GM23338 (cell line): Measurements from ENCODE around the gene LRMDA. TPM values are rescaled to one million over a fixed set of nuclear protein-coding genes. Genes with fewer than 3 reads are reported as not detected.

ENCODE experiments used
- ATAC-seq: fragments of 200-7000 bp; cut with Tn5 transposase; 3 replicates; pipeline ENCODE4 v1.9.1; 2020
- DNase-seq: peaks from one replicate; pipeline ENCODE4 v3.0.0-alpha.2; 2015; ENCODE audit warnings: low spot score
- H2AFZ ChIP-seq: fragments of 200-600 bp; sonication (generic); 2 replicates; pipeline ENCODE4 v1.8.0; 2016; ENCODE audit warnings: antibody characterized with exemption, mild to moderate bottlenecking, moderate library complexity
- H3F3A ChIP-seq: fragments of 200-600 bp; sonication (generic); replicated peaks from 2 replicates; pipeline ENCODE4 v1.8.0; 2017; ENCODE audit warnings: antibody characterized with exemption, mixed run types, low read depth
- H3K27ac ChIP-seq: fragments of 200-600 bp; sonication (generic); 2 replicates; pipeline ENCODE4 v1.6.1; 2016; ENCODE audit warnings: low read depth
- H3K27me3 ChIP-seq: fragments of 200-600 bp; sonication (generic); 2 replicates; pipeline ENCODE4 v1.8.0; 2016; ENCODE audit warnings: mild to moderate bottlenecking, mixed run types, moderate library complexity; ENCODE audit not compliant: insufficient read depth
- H3K36me3 ChIP-seq: fragments of 200-600 bp; sonication (generic); 2 replicates; pipeline ENCODE4 v1.8.0; 2016; ENCODE audit warnings: mild to moderate bottlenecking; ENCODE audit not compliant: insufficient read depth
- H3K4me1 ChIP-seq: fragments of 200-600 bp; sonication (generic); 2 replicates; pipeline ENCODE4 v1.8.0; 2016; ENCODE audit warnings: mild to moderate bottlenecking, moderate library complexity; ENCODE audit not compliant: insufficient read depth
- H3K4me2 ChIP-seq: fragments of 200-600 bp; sonication (generic); 2 replicates; pipeline ENCODE4 v1.7.1; 2017; ENCODE audit warnings: mixed run types
- H3K4me3 ChIP-seq: fragments of 200-600 bp; sonication (generic); 2 replicates; pipeline ENCODE4 v1.6.1; 2016; ENCODE audit warnings: mixed run types
- H3K79me2 ChIP-seq: fragments of 200-600 bp; sonication (generic); replicated peaks from 2 replicates; pipeline ENCODE4 v1.8.0; 2017; ENCODE audit warnings: mild to moderate bottlenecking; ENCODE audit not compliant: insufficient read depth
- H3K9me2 ChIP-seq: fragments of 200-600 bp; sonication (generic); 2 replicates; pipeline ENCODE4 v1.8.0; 2017; ENCODE audit not compliant: insufficient read depth
- H4K20me1 ChIP-seq: fragments of 200-600 bp; sonication (generic); replicated peaks from 2 replicates; pipeline ENCODE4 v1.8.0; 2017; ENCODE audit warnings: mild to moderate bottlenecking; ENCODE audit not compliant: insufficient read depth
- H3K27ac Mint-ChIP-seq: 2 replicates; pipeline ENCODE4 v1.8.0; 2020; ENCODE audit warnings: inconsistent platforms, mild to moderate bottlenecking, moderate library complexity, mixed read lengths
- H3K27me3 Mint-ChIP-seq: 3 replicates; pipeline ENCODE4 v1.8.0; 2022; ENCODE audit warnings: low read depth, mild to moderate bottlenecking, moderate library complexity, mixed read lengths, inconsistent platforms; ENCODE audit not compliant: insufficient read depth, poor library complexity
- H3K36me3 Mint-ChIP-seq: 3 replicates; pipeline ENCODE4 v1.8.0; 2021; ENCODE audit warnings: low read depth, mild to moderate bottlenecking, inconsistent platforms, moderate library complexity, mixed read lengths
- H3K4me1 Mint-ChIP-seq: 3 replicates; pipeline ENCODE4 v1.8.0; 2020; ENCODE audit warnings: mild to moderate bottlenecking, inconsistent platforms, mixed read lengths
- H3K4me3 Mint-ChIP-seq: 3 replicates; pipeline ENCODE4 v1.8.0; 2021; ENCODE audit warnings: moderate library complexity, mild to moderate bottlenecking, inconsistent platforms, mixed read lengths
- H3K9me3 Mint-ChIP-seq: 3 replicates; pipeline ENCODE4 v1.8.0; 2020; ENCODE audit warnings: moderate library complexity, mild to moderate bottlenecking, inconsistent platforms, mixed read lengths
- CREB1 ChIP-seq: fragments of 250-450 bp; sonication (Bioruptor Pico); IDR thresholded peaks from 2 replicates; pipeline ENCODE4 v1.5.0; 2020; ENCODE audit warnings: low read depth, mild to moderate bottlenecking, moderate library complexity
- EZH2 ChIP-seq: fragments of 200-600 bp; sonication (generic); IDR thresholded peaks from one replicate; pipeline ENCODE4 v1.8.0; 2017; ENCODE audit warnings: antibody characterized with exemption, mild to moderate bottlenecking, low read depth; ENCODE audit not compliant: unreplicated experiment
- JUNB ChIP-seq: IDR thresholded peaks from one replicate; pipeline ENCODE4 v1.6.1; 2016; ENCODE audit warnings: antibody characterized with exemption; ENCODE audit not compliant: unreplicated experiment
- NANOG ChIP-seq: IDR thresholded peaks from 2 replicates; pipeline ENCODE4 v1.6.1; 2016; ENCODE audit warnings: antibody characterized with exemption, borderline replicate concordance
- POLR2AphosphoS5 ChIP-seq: IDR thresholded peaks from 2 replicates; pipeline ENCODE4 v1.6.1; 2016; ENCODE audit warnings: antibody characterized with exemption, low read depth
- STAT1 ChIP-seq: IDR thresholded peaks from one replicate; pipeline ENCODE4 v1.6.1; 2016; ENCODE audit warnings: antibody characterized with exemption; ENCODE audit not compliant: unreplicated experiment
- ZNF331 ChIP-seq: fragments of 250-450 bp; sonication (Bioruptor Pico); IDR thresholded peaks from 2 replicates; pipeline ENCODE4 v1.5.0; 2020; ENCODE audit warnings: low read depth, mild to moderate bottlenecking, moderate library complexity
- polyA plus RNA-seq: library from polyadenylated mRNA; unstranded; fragments of >200 nt; fragmentation: Nextera tagmentation; extraction: Ambion mirVana; gene quantifications from 2 replicates; pipeline ENCODE4 v1.2.1, GENCODE V29; 2016
- total RNA-seq: library from RNA; depleted of rRNA; stranded (reverse); fragments of >200 nt; shearing (Covaris generic); gene quantifications from 2 replicates; pipeline ENCODE4 v1.2.3, GENCODE V29; 2014
- TF ChIP-seq, protein P1 (sequence below): IDR thresholded peaks from 2 replicates; pipeline ENCODE4 v1.6.1; 2016; ENCODE audit warnings: antibody characterized with exemption
- TF ChIP-seq, protein P2 (sequence below), 2 experiments: fragments of 200-600 bp in 1 of 2; sonication (generic) in 1 of 2; conservative IDR thresholded peaks; 2 replicates each; pipeline versions ENCODE4 v1.5.1 to v1.6.1; 2016 to 2017; ENCODE audit warnings: antibody characterized with exemption in 2 of 2, low read depth in 2 of 2, mild to moderate bottlenecking in 2 of 2, moderate library complexity in 1 of 2
- TF ChIP-seq, protein P3 (sequence below): IDR thresholded peaks from one replicate; pipeline ENCODE4 v1.6.1; 2018; ENCODE audit warnings: antibody characterized with exemption; ENCODE audit not compliant: unreplicated experiment
- TF ChIP-seq, protein P4 (sequence below): fragments of 250-450 bp; sonication (Bioruptor Pico); IDR thresholded peaks from 2 replicates; pipeline ENCODE4 v1.5.0; 2020; ENCODE audit warnings: mild to moderate bottlenecking, moderate library complexity

The LRMDA gene
- total and polyA plus RNA-seq, 2 experiments from 2014 or later: 0.90 to 1.8 TPM

DNA sequence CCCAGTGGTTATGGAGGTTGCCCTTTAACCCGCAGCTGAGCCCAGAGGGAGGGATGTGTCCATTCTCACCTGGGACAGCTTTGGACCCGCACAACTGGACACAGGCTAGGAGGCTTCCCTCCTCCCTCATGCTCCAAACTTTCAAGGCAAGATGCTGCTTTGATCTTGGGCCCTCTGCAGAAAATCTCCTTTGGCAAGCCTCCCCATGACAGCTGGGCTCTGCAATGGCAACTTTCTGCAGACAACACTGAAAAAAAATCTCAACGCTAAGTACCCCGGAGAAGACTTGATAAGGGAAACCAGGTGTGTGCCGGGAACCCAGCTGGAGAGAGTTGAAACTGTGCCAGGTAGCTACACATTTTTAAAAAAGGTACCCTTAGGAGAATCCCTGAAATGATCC is 610.1 kb downstream of the LRMDA start:
- no peaks in the 10 kb centered on the region for H3K79me2 ChIP-seq
- no peaks in the 10 kb centered on the region for H3K27me3 ChIP-seq
- H3K4me1 ChIP-seq: no peaks in the 10 kb centered on the region
- no peaks in the 10 kb centered on the region for H4K20me1 ChIP-seq
- H3F3A ChIP-seq: no peaks in the 10 kb centered on the region
- H3K27ac ChIP-seq: no peak overlapping the region
- H3K27ac Mint-ChIP-seq: no peak overlapping the region
- no peak overlapping the region for H3K4me2 ChIP-seq
- ATAC-seq (no peak), DNase-seq (no peak)
- H3K36me3 Mint-ChIP-seq: peaks cover 19% of the 10 kb centered on the region
- H3K4me3 ChIP-seq: no peak overlapping the region
- H3K36me3 ChIP-seq: no peaks in the 10 kb centered on the region
- H3K9me2 ChIP-seq: 0 out of 2 replicates have a peak, but pooled peaks cover 9% of the 10 kb centered on the region
- no peak overlapping the region for H2AFZ ChIP-seq
- no peak overlapping the region for H3K4me3 Mint-ChIP-seq
- peaks cover 3% of the 10 kb centered on the region for H3K27me3 Mint-ChIP-seq
- H3K4me1 Mint-ChIP-seq: no peaks in the 10 kb centered on the region; the same call in 2 of the 3 replicates
- TF ChIP-seq EZH2 (no peak), CREB1 (CRISPR knock-in tag) (no peak), POLR2AphosphoS5 (no peak), ZNF331 (CRISPR knock-in tag) (no peak), JUNB (no peak), NANOG (no peak), STAT1 (no peak)
- TF ChIP-seq, protein P1, sequence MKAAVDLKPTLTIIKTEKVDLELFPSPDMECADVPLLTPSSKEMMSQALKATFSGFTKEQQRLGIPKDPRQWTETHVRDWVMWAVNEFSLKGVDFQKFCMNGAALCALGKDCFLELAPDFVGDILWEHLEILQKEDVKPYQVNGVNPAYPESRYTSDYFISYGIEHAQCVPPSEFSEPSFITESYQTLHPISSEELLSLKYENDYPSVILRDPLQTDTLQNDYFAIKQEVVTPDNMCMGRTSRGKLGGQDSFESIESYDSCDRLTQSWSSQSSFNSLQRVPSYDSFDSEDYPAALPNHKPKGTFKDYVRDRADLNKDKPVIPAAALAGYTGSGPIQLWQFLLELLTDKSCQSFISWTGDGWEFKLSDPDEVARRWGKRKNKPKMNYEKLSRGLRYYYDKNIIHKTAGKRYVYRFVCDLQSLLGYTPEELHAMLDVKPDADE: no peak
- TF ChIP-seq, protein P2, sequence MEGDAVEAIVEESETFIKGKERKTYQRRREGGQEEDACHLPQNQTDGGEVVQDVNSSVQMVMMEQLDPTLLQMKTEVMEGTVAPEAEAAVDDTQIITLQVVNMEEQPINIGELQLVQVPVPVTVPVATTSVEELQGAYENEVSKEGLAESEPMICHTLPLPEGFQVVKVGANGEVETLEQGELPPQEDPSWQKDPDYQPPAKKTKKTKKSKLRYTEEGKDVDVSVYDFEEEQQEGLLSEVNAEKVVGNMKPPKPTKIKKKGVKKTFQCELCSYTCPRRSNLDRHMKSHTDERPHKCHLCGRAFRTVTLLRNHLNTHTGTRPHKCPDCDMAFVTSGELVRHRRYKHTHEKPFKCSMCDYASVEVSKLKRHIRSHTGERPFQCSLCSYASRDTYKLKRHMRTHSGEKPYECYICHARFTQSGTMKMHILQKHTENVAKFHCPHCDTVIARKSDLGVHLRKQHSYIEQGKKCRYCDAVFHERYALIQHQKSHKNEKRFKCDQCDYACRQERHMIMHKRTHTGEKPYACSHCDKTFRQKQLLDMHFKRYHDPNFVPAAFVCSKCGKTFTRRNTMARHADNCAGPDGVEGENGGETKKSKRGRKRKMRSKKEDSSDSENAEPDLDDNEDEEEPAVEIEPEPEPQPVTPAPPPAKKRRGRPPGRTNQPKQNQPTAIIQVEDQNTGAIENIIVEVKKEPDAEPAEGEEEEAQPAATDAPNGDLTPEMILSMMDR (conservative IDR thresholded peaks at IDR 0.05; ENCODE audit: low read depth in 2 of 2): no peak
- TF ChIP-seq, protein P3, sequence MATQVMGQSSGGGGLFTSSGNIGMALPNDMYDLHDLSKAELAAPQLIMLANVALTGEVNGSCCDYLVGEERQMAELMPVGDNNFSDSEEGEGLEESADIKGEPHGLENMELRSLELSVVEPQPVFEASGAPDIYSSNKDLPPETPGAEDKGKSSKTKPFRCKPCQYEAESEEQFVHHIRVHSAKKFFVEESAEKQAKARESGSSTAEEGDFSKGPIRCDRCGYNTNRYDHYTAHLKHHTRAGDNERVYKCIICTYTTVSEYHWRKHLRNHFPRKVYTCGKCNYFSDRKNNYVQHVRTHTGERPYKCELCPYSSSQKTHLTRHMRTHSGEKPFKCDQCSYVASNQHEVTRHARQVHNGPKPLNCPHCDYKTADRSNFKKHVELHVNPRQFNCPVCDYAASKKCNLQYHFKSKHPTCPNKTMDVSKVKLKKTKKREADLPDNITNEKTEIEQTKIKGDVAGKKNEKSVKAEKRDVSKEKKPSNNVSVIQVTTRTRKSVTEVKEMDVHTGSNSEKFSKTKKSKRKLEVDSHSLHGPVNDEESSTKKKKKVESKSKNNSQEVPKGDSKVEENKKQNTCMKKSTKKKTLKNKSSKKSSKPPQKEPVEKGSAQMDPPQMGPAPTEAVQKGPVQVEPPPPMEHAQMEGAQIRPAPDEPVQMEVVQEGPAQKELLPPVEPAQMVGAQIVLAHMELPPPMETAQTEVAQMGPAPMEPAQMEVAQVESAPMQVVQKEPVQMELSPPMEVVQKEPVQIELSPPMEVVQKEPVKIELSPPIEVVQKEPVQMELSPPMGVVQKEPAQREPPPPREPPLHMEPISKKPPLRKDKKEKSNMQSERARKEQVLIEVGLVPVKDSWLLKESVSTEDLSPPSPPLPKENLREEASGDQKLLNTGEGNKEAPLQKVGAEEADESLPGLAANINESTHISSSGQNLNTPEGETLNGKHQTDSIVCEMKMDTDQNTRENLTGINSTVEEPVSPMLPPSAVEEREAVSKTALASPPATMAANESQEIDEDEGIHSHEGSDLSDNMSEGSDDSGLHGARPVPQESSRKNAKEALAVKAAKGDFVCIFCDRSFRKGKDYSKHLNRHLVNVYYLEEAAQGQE: no peak
- TF ChIP-seq, protein P4, sequence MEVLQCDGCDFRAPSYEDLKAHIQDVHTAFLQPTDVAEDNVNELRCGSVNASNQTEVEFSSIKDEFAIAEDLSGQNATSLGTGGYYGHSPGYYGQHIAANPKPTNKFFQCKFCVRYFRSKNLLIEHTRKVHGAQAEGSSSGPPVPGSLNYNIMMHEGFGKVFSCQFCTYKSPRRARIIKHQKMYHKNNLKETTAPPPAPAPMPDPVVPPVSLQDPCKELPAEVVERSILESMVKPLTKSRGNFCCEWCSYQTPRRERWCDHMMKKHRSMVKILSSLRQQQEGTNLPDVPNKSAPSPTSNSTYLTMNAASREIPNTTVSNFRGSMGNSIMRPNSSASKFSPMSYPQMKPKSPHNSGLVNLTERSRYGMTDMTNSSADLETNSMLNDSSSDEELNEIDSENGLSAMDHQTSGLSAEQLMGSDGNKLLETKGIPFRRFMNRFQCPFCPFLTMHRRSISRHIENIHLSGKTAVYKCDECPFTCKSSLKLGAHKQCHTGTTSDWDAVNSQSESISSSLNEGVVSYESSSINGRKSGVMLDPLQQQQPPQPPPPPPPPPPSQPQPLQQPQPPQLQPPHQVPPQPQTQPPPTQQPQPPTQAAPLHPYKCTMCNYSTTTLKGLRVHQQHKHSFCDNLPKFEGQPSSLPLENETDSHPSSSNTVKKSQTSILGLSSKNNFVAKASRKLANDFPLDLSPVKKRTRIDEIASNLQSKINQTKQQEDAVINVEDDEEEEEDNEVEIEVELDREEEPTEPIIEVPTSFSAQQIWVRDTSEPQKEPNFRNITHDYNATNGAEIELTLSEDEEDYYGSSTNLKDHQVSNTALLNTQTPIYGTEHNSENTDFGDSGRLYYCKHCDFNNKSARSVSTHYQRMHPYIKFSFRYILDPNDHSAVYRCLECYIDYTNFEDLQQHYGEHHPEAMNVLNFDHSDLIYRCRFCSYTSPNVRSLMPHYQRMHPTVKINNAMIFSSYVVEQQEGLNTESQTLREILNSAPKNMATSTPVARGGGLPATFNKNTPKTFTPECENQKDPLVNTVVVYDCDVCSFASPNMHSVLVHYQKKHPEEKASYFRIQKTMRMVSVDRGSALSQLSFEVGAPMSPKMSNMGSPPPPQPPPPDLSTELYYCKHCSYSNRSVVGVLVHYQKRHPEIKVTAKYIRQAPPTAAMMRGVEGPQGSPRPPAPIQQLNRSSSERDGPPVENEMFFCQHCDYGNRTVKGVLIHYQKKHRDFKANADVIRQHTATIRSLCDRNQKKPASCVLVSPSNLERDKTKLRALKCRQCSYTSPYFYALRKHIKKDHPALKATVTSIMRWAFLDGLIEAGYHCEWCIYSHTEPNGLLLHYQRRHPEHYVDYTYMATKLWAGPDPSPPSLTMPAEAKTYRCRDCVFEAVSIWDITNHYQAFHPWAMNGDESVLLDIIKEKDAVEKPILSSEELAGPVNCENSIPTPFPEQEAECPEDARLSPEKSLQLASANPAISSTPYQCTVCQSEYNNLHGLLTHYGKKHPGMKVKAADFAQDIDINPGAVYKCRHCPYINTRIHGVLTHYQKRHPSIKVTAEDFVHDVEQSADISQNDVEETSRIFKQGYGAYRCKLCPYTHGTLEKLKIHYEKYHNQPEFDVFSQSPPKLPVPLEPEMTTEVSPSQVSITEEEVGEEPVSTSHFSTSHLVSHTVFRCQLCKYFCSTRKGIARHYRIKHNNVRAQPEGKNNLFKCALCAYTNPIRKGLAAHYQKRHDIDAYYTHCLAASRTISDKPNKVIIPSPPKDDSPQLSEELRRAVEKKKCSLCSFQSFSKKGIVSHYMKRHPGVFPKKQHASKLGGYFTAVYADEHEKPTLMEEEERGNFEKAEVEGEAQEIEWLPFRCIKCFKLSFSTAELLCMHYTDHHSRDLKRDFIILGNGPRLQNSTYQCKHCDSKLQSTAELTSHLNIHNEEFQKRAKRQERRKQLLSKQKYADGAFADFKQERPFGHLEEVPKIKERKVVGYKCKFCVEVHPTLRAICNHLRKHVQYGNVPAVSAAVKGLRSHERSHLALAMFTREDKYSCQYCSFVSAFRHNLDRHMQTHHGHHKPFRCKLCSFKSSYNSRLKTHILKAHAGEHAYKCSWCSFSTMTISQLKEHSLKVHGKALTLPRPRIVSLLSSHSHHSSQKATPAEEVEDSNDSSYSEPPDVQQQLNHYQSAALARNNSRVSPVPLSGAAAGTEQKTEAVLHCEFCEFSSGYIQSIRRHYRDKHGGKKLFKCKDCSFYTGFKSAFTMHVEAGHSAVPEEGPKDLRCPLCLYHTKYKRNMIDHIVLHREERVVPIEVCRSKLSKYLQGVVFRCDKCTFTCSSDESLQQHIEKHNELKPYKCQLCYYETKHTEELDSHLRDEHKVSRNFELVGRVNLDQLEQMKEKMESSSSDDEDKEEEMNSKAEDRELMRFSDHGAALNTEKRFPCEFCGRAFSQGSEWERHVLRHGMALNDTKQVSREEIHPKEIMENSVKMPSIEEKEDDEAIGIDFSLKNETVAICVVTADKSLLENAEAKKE (CRISPR knock-in tag): no peak
- H3K9me3 Mint-ChIP-seq: peaks cover 24% of the 10 kb centered on the region
